Measurements from ENCODE around the gene MX1. TPM values are rescaled to one million over a fixed set of nuclear protein-coding genes. Genes with fewer than 3 reads are reported as not detected.

Gene MX1
- total and polyA plus RNA-seq, 11 donors: 6.2 to 53.9 (median 13.6) TPM

DNA sequence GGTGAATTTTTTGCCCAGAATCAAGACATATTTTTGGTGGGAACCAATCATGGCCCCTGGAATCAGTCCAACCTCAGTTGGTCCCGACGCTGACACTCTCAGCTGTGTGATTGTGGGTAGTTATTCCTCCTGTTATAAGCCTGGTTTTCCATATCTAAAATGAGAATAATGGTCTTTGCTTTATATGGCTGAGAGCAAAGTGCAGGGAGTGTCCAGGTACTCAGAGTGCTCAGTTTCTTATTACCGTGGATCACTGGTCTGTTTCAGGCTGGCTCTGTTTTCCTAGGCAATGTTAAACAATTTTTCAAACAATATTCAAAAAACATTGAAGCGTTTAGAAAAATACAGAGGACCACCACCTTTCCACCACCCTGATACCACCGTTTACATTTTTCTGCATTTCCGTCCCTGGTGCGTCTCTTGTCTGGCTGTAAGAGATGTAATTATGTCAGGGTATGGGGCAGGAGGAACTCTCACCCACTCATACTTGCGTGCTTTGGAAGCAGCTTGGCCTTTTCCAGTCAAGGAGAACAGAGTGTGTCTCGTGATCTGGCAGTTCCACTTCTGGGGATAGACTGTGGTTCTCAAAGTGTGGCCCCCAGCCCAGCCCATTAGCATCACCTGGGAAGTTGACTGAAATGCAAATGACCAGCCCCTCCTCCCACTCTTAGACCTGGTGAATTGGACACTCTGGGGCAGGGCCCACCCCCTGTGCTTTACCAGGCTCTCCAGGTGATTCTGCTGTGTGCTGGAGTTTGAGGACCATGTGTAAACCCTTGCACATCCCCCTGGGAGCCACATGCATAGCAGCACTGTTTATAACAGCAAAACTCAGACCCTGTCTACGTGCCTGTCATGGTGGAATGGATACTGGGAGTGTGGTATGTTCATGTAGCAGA lies 6.8 kb downstream of the MX1 start:
- intact Hi-C loops (cut with DNase I): no loop called here
- Histone ChIP-seq H3K27me3 (no peaks in the 10 kb centered on the region), H3K36me3 (peaks cover 0 to 100% (median 85%) of the 10 kb centered on the region in 9 donors), H3K27ac (no peak overlapping the region), H3K4me3 (no peak overlapping the region), H3K4me1 (peaks cover 0 to 24% (median 0%) of the 10 kb centered on the region in 12 donors), H3K9me3 (peaks cover 0 to 12% (median 2%) of the 10 kb centered on the region in 12 donors)
- 75 to 96% (median 77%) methylated on average over 10 of the region's 10 CpGs for WGBS, 4 donors
- ATAC-seq: no peak
- no peak for TF ChIP-seq POLR2A (IDR thresholded peaks at IDR 0.05)
- TF ChIP-seq, protein P1, sequence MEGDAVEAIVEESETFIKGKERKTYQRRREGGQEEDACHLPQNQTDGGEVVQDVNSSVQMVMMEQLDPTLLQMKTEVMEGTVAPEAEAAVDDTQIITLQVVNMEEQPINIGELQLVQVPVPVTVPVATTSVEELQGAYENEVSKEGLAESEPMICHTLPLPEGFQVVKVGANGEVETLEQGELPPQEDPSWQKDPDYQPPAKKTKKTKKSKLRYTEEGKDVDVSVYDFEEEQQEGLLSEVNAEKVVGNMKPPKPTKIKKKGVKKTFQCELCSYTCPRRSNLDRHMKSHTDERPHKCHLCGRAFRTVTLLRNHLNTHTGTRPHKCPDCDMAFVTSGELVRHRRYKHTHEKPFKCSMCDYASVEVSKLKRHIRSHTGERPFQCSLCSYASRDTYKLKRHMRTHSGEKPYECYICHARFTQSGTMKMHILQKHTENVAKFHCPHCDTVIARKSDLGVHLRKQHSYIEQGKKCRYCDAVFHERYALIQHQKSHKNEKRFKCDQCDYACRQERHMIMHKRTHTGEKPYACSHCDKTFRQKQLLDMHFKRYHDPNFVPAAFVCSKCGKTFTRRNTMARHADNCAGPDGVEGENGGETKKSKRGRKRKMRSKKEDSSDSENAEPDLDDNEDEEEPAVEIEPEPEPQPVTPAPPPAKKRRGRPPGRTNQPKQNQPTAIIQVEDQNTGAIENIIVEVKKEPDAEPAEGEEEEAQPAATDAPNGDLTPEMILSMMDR (IDR thresholded peaks at IDR 0.05): no peak
- DNase-seq: no peak

DNA sequence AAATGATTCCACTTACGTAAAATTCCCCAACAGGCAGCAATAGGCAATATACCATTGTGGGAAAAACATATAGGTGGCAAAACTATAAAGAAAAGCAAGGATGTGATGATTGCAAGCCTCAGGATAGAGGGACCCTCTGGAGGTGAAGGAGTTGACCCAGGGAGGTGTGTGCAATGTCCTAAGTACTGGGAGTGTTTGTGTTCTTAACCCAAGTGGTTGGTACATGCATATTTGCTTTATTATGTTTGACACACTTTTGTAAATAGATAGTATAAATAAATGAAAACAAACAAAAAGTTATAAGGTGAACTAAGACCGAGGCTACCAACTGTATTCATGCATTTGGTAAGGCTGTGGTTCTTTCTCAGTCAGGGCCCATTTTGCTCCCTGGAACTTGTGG lies 7.5 kb downstream of the MX1 start:
- DNase-seq (no peak), ATAC-seq (no peak)
- no peaks in the 10 kb centered on the region for H3K27me3 ChIP-seq
- no peak overlapping the region for H3K4me3 ChIP-seq
- intact Hi-C loops (cut with DNase I): no loop called here
- H3K36me3 ChIP-seq: peaks cover 0 to 100% (median 85%) of the 10 kb centered on the region in 9 donors
- 95 to 99% (median 97%) methylated on average over 2 of the region's 2 CpGs for WGBS, 4 donors
- no peak for TF ChIP-seq POLR2A (IDR thresholded peaks at IDR 0.05)
- TF ChIP-seq, protein P1 (IDR thresholded peaks at IDR 0.05): no peak
- no peak overlapping the region for H3K27ac ChIP-seq
- H3K4me1 ChIP-seq: peaks cover 0 to 17% (median 0%) of the 10 kb centered on the region in 12 donors
- H3K9me3 ChIP-seq: peaks cover 0 to 12% (median 2%) of the 10 kb centered on the region in 12 donors

DNA sequence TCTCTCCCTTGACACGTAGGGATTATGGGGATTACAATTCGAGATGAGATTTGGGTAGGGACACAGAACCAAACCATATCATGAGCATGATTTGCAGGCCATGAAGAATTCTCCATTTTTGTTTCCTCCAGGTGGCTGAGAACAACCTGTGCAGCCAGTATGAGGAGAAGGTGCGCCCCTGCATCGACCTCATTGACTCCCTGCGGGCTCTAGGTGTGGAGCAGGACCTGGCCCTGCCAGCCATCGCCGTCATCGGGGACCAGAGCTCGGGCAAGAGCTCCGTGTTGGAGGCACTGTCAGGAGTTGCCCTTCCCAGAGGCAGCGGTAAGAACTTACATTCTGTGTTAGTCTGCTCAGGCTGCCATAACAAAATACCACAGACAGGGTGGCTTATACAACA lies 9.7 kb downstream of the MX1 start:
- ATAC-seq (no peak), DNase-seq (no peak)
- TF ChIP-seq, protein P1 (IDR thresholded peaks at IDR 0.05): no peak
- H3K36me3 ChIP-seq: peaks cover 0 to 100% (median 92%) of the 10 kb centered on the region in 9 donors
- no peaks in the 10 kb centered on the region for H3K4me1 ChIP-seq
- no peaks in the 10 kb centered on the region for H3K27me3 ChIP-seq
- H3K4me3 ChIP-seq: no peak overlapping the region
- H3K27ac ChIP-seq: no peak overlapping the region
- intact Hi-C loops (cut with DNase I): loop anchor here in 1 of 10 donors (5.0 kb wide), 1 partner anchor 33 kb away; no protein-coding TSS in a partner anchor
- H3K9me3 ChIP-seq: peaks cover 0 to 12% (median 2%) of the 10 kb centered on the region in 12 donors
- 83 to 95% (median 93%) methylated on average over 7 to 11 of the region's 11 CpGs for WGBS, 4 donors

DNA sequence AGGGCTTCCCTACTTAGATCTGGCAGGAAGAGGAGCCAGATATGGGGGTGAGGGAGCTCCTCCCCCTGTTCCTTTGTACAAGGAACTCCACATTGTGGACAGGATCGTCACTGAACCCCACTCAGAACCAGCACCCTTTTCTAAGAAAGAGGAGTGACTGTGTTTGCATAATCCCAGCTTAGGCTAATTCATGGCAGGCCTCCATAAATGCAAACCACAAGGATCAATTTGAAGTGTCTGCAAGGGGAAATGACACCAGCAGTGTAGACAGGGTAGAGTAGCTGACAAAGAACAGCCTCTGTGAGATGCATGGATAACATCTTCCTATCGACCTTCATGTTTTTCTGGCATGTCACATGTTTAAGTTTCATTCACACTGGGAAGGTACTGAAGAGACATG lies 11.7 kb downstream of the MX1 start:
- ATAC-seq (no peak), DNase-seq (no peak)
- Histone ChIP-seq H3K36me3 (peaks cover 0 to 100% (median 96%) of the 10 kb centered on the region in 9 donors), H3K27me3 (no peaks in the 10 kb centered on the region), H3K9me3 (peaks cover 0 to 12% (median 2%) of the 10 kb centered on the region in 12 donors), H3K4me1 (no peaks in the 10 kb centered on the region), H3K27ac (no peak overlapping the region), H3K4me3 (no peak overlapping the region)
- TF ChIP-seq, protein P1 (IDR thresholded peaks at IDR 0.05): no peak
- TF ChIP-seq POLR2A (IDR thresholded peaks at IDR 0.05): no peak
- 53 to 70% (median 58%) methylated on average over 2 of the region's 2 CpGs for WGBS, 4 donors
- intact Hi-C loops (cut with DNase I): loop anchor here in 1 of 10 donors (5.0 kb wide), 1 partner anchor 35 kb away; no protein-coding TSS in a partner anchor
